Fibroblast of mammary gland (primary cell): ENCODE data around the gene RASAL2.

ENCODE experiments used
- DNase-seq: peaks from one replicate; pipeline ENCODE4 v3.0.0-alpha.2; 2010; ENCODE audit warnings: low read depth
- H3K4me3 ChIP-seq: 2 replicates; pipeline ENCODE4 v1.5.1; 2011; ENCODE audit warnings: low read depth, mild to moderate bottlenecking, low read length, moderate library complexity; ENCODE audit not compliant: control insufficient read depth
- TF ChIP-seq, protein P1 (sequence below): conservative IDR thresholded peaks from 2 replicates; pipeline ENCODE4 v1.5.1; 2011; ENCODE audit warnings: low read depth, low read length, inconsistent platforms; ENCODE audit not compliant: control insufficient read depth, insufficient read depth

RASAL2 gene

DNA sequence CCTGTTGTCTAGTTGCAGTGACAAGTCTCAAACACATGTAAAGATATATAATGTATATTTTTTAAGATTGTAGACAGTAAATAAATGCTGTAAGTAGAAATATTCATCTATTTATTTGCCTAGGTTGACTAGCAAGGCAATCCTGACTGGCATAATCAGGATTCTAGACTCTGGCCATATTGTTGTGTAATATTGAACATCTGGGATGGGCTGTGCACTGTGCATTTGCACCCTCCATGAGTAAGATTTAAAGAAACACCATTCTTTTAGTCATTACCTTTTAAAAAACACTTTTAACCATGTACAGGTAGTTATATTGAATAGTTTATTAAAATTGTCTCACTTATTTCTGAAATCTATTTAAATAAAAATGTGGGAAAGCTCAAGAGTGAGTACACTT is 32.4 kb downstream of the RASAL2 start:
- DNase-seq: peak; percentile 65
- H3K4me3 ChIP-seq: no peak overlapping the region
- TF ChIP-seq, protein P1, sequence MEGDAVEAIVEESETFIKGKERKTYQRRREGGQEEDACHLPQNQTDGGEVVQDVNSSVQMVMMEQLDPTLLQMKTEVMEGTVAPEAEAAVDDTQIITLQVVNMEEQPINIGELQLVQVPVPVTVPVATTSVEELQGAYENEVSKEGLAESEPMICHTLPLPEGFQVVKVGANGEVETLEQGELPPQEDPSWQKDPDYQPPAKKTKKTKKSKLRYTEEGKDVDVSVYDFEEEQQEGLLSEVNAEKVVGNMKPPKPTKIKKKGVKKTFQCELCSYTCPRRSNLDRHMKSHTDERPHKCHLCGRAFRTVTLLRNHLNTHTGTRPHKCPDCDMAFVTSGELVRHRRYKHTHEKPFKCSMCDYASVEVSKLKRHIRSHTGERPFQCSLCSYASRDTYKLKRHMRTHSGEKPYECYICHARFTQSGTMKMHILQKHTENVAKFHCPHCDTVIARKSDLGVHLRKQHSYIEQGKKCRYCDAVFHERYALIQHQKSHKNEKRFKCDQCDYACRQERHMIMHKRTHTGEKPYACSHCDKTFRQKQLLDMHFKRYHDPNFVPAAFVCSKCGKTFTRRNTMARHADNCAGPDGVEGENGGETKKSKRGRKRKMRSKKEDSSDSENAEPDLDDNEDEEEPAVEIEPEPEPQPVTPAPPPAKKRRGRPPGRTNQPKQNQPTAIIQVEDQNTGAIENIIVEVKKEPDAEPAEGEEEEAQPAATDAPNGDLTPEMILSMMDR: no peak

DNA sequence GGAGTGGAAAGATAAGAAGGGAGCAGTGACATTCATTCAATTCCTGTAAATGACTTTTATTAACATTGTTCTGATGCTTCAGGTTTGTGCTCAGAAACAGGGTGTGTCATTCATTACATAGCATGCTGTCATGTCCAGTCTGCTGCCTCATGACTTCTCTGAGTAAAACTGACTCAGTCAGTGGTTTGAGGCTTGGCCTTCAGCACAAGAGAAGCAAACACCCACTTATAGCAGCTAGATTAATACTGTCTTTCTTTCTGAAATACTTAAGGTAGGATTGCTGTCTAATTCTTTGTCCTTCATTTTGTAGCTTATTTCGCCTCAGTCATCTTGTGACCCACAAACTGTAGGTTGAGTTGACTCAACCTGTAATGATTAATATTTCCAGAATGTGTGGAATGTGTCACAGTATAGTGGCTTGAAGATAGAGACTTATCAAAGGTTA is 32.9 kb downstream of the RASAL2 start:
- TF ChIP-seq, protein P1: no peak
- DNase-seq: peak; percentile 98
- peak overlapping the region; percentile 24 for H3K4me3 ChIP-seq

DNA sequence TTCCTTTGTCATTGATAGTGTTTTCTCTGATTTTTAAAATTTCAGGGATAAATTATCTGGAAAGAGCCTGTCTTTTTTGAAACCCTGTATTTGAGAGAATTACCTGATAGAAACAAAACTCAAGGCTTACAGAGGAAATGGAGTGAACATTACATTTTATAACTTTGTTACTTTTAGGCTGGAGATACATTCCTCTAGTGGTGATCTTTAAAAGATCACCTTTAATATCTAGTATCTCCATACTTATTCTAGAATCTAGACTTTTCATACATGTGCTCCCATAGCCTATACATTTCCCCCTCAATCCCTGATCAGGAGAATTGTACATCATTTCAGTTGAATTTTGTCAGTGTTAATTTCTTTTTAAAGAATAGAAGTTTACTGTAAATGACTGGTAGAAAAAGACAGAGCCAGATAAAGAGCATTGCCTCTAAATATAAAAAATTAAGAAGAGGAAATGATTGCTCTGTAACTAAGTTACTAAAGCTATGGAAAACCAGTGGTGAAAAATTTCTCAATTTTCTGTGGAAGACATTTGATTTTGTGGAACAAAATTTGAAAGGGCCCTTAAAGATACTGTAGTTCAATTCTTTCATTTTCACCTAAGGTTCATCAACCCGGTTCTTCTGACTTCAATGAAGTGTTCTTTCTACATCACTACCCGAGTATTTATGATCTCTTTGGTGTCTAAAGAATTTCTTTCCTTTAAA is 33.7 kb downstream of the RASAL2 start:
- DNase-seq: no peak
- TF ChIP-seq, protein P1: peak; percentile 3
- H3K4me3 ChIP-seq: peak overlapping the region; percentile 24

DNA sequence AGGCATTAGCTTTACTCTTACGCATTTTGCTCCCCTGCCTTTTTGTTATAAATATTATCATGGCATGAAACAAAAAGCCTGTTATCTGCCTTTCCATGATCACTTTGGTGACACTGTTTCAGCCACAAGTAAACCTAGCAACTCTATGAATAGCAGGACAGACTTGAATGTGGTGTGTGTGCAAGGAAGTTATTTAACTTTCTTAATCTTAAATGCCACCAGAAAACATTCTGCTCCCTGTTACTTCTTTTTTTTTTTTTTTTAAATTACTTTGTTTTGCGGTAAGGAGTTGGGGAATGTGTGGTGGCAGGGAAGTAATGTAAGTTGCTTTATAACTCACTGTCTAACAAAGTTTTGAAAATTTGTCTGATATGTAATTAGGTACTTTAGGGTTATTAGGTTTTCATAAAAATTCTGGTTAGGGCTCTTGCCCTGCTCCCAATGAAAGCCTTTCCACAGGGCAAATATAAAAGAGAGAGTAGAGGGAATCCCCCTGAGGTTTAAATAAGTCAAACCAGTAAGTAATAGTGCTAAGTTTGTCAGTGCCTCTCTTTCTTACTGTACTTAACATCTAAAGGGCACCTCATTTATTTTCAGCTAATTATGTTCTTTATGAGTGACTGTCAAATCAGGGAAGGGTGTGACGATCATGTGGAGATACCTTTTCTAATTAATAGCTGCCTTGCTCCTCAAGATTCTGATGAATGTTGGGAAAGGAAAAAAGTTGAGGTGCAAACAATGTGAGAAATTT is 39.5 kb downstream of the RASAL2 start:
- TF ChIP-seq, protein P1: no peak
- DNase-seq: no peak
- no peak overlapping the region for H3K4me3 ChIP-seq

DNA sequence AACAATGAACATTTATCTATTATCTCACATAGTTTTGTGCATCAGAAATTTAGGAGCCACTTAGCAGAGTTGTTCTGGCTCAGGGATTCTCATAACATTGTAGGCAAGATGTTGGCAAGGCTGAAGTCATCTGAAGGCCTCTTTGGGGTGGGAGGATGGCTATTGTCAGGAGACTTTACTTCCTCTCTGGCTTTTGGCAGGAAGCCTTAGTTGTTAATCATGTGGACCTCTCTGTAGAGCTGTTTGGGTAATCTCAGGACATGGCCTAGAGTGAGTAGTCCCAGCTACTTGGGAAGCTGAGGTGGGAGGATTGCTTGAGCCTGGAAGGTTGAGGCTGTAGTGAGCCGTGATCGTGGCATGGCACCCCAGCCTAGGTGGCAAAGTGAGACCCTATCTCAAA is 40.2 kb downstream of the RASAL2 start:
- TF ChIP-seq, protein P1: no peak
- peak; percentile 97 for DNase-seq
- no peak overlapping the region for H3K4me3 ChIP-seq

DNA sequence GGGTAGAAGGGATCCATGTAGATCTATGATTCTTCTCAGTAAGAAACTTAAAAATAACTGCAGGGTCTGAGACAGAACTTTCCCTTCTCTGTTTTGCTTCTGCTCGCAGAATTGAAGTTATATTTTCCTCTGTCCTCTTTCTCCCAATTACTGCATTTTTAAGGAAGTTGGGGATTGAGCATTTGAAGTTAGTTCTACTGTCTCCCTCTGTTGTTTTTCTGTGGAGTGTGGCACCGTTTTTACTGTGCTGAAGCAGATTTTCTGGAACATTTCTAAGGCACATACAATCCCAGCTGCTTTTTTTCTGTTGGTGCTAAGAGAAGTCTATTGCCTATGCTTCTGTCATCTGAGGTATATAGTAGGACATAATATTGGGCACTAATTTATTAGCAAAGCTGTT is 43.3 kb downstream of the RASAL2 start:
- TF ChIP-seq, protein P1: no peak
- H3K4me3 ChIP-seq: no peak overlapping the region
- DNase-seq: no peak
